H9 (cell line): ENCODE measurements around the gene TRRAP. TPM values are rescaled to one million over a fixed set of nuclear protein-coding genes. Genes with fewer than 3 reads are reported as not detected.

Experiments used
- DNase-seq: peaks from one replicate; pipeline ENCODE4 v3.0.0-alpha.2; 2017
- H2AFZ ChIP-seq: one replicate; pipeline ENCODE4 v1.6.1; 2013; ENCODE audit warnings: mild to moderate bottlenecking, low read length, control low read depth, moderate library complexity
- H2AK5ac ChIP-seq: 2 replicates; pipeline ENCODE4 v1.6.1; 2013; ENCODE audit warnings: low read length, control low read depth, mixed read lengths; ENCODE audit not compliant: insufficient read length
- H2BK120ac ChIP-seq: one replicate; pipeline ENCODE4 v1.6.1; 2013; ENCODE audit warnings: low read depth, mild to moderate bottlenecking, low read length, control low read depth, inconsistent platforms; ENCODE audit not compliant: poor library complexity, severe bottlenecking
- H2BK12ac ChIP-seq: 2 replicates; pipeline ENCODE4 v1.6.1; 2013; ENCODE audit warnings: low read length, control low read depth, mixed read lengths, low read depth; ENCODE audit not compliant: insufficient read length
- H2BK15ac ChIP-seq: 2 replicates; pipeline ENCODE4 v1.6.1; 2013; ENCODE audit warnings: low read depth, low read length, control low read depth
- H2BK20ac ChIP-seq: one replicate; pipeline ENCODE4 v1.6.1; 2013; ENCODE audit warnings: low read depth, mild to moderate bottlenecking, low read length, control low read depth, inconsistent platforms; ENCODE audit not compliant: poor library complexity, severe bottlenecking
- H2BK5ac ChIP-seq: 2 replicates; pipeline ENCODE4 v1.6.1; 2013; ENCODE audit warnings: low read length, control low read depth, mixed read lengths; ENCODE audit not compliant: insufficient read length
- H3K14ac ChIP-seq: 2 replicates; pipeline ENCODE4 v1.6.1; 2013; ENCODE audit warnings: low read length, control low read depth; ENCODE audit not compliant: insufficient read depth
- H3K18ac ChIP-seq: 2 replicates; pipeline ENCODE4 v1.6.1; 2013; ENCODE audit warnings: low read depth, mild to moderate bottlenecking, mixed read lengths, low read length, control low read depth; ENCODE audit not compliant: insufficient read length
- H3K23ac ChIP-seq: 2 replicates; pipeline ENCODE4 v1.6.1; 2013; ENCODE audit warnings: low read length, control low read depth, mixed read lengths, low read depth; ENCODE audit not compliant: insufficient read length
- H3K23me2 ChIP-seq: 2 replicates; pipeline ENCODE4 v1.6.1; 2013; ENCODE audit warnings: low read depth, mild to moderate bottlenecking, mixed read lengths, low read length, control low read depth; ENCODE audit not compliant: insufficient read length, poor library complexity, severe bottlenecking
- H3K27ac ChIP-seq: 2 replicates; pipeline ENCODE4 v1.5.1; 2013; ENCODE audit warnings: low read length, control low read depth, mixed read lengths, low read depth; ENCODE audit not compliant: insufficient read length
- H3K27me3 ChIP-seq: 2 replicates; pipeline ENCODE4 v1.6.1; 2013; ENCODE audit warnings: low read length, control low read depth, inconsistent platforms; ENCODE audit not compliant: insufficient read depth
- H3K4ac ChIP-seq: 2 replicates; pipeline ENCODE4 v1.6.1; 2013; ENCODE audit warnings: low read depth, mild to moderate bottlenecking, control low read depth, inconsistent platforms, low read length, moderate library complexity
- H3K4me1 ChIP-seq: 2 replicates; pipeline ENCODE4 v1.6.1; 2013; ENCODE audit warnings: low read length, control low read depth, inconsistent platforms; ENCODE audit not compliant: insufficient read depth
- H3K4me2 ChIP-seq: 2 replicates; pipeline ENCODE4 v1.6.1; 2013; ENCODE audit warnings: low read length, control low read depth, mixed read lengths; ENCODE audit not compliant: insufficient read length, insufficient read depth
- H3K56ac ChIP-seq: 2 replicates; pipeline ENCODE4 v1.6.1; 2013; ENCODE audit warnings: low read depth, mild to moderate bottlenecking, mixed read lengths, low read length, control low read depth; ENCODE audit not compliant: insufficient read length
- H3K79me1 ChIP-seq: 2 replicates; pipeline ENCODE4 v1.6.1; 2013; ENCODE audit warnings: low read depth, mild to moderate bottlenecking, moderate library complexity, low read length, control low read depth, inconsistent platforms; ENCODE audit not compliant: insufficient read depth, poor library complexity, severe bottlenecking
- H3K79me2 ChIP-seq: 2 replicates; pipeline ENCODE4 v1.6.1; 2013; ENCODE audit warnings: low read length, control low read depth, inconsistent platforms; ENCODE audit not compliant: insufficient read depth
- H3K9ac ChIP-seq: 2 replicates; pipeline ENCODE4 v1.6.1; 2013; ENCODE audit warnings: low read length, control low read depth, mixed read lengths; ENCODE audit not compliant: insufficient read length; ENCODE audit errors: extremely low read depth
- H3K9me3 ChIP-seq: one replicate; pipeline ENCODE4 v1.6.1; 2013; ENCODE audit warnings: low read depth, low read length, inconsistent platforms; ENCODE audit not compliant: control insufficient read depth
- H3T11ph ChIP-seq: one replicate; pipeline ENCODE4 v1.6.1; 2013; ENCODE audit warnings: mild to moderate bottlenecking, low read length, control low read depth, inconsistent platforms
- H4K20me1 ChIP-seq: one replicate; pipeline ENCODE4 v1.6.1; 2013; ENCODE audit not compliant: control insufficient read depth, insufficient read length, insufficient read depth
- H4K5ac ChIP-seq: 2 replicates; pipeline ENCODE4 v1.6.1; 2013; ENCODE audit warnings: low read depth, mild to moderate bottlenecking, mixed read lengths, low read length, control low read depth; ENCODE audit not compliant: insufficient read length
- H4K8ac ChIP-seq: replicated peaks from 2 replicates; pipeline ENCODE4 v1.6.1; 2013; ENCODE audit warnings: low read length, control low read depth, mixed read lengths, low read depth; ENCODE audit not compliant: insufficient read length
- H4K91ac ChIP-seq: 2 replicates; pipeline ENCODE4 v1.6.1; 2013; ENCODE audit warnings: low read depth, mild to moderate bottlenecking, moderate library complexity, mixed read lengths, low read length, control low read depth; ENCODE audit not compliant: insufficient read length
- H3K27ac Mint-ChIP-seq, 3 experiments: 2 replicates in 2 of 3; 3 replicates in 1 of 3; pipeline ENCODE4 v1.8.0; 2020 to 2021; ENCODE audit warnings: mixed read lengths in 3 of 3, mild to moderate bottlenecking in 1 of 3, moderate library complexity in 1 of 3
- H3K27me3 Mint-ChIP-seq: 2 replicates; pipeline ENCODE4 v1.8.0; 2021; ENCODE audit warnings: low read depth, mild to moderate bottlenecking, moderate library complexity, mixed read lengths
- H3K36me3 Mint-ChIP-seq, 3 experiments: 2 replicates in 2 of 3; 3 replicates in 1 of 3; pipeline ENCODE4 v1.8.0; 2020 to 2021; ENCODE audit warnings: low read depth in 3 of 3, mixed read lengths in 3 of 3; ENCODE audit not compliant: insufficient read depth in 1 of 3
- H3K4me1 Mint-ChIP-seq, 2 experiments: 2 replicates each; pipeline ENCODE4 v1.8.0; 2020; ENCODE audit warnings: mixed read lengths in 2 of 2
- H3K4me3 Mint-ChIP-seq, 2 experiments: 2 replicates in 1 of 2; 3 replicates in 1 of 2; pipeline ENCODE4 v1.8.0; 2020 to 2021; ENCODE audit warnings: mild to moderate bottlenecking in 2 of 2, mixed read lengths in 2 of 2, moderate library complexity in 1 of 2
- H3K9me3 Mint-ChIP-seq, 2 experiments: 2 replicates in 1 of 2; 3 replicates in 1 of 2; pipeline ENCODE4 v1.8.0; 2020; ENCODE audit warnings: mild to moderate bottlenecking in 2 of 2, mixed read lengths in 2 of 2, moderate library complexity in 1 of 2
- WGBS: extraction: QIAGEN DNeasy Blood & Tissue Kit; methylation state at CpG from one replicate; pipeline ENCODE4 v1.1.7; 2013; ENCODE audit warnings: missing lambda C conversion rate, low lambda C conversion rate, mixed read lengths; ENCODE audit not compliant: insufficient read length; ENCODE audit errors: extremely low coverage; 5-methylcytosine and 5-hydroxymethylcytosine counted together
- total RNA-seq: library from RNA; stranded (reverse); gene quantifications from 2 replicates; pipeline ENCODE4 v1.2.1, GENCODE V29; 2021
- TF ChIP-seq, protein P1 (sequence below): fragments of 200-600 bp; sonication (generic); conservative IDR thresholded peaks from 3 replicates; pipeline ENCODE4 v1.8.0; 2021; ENCODE audit warnings: antibody characterized with exemption, mild to moderate bottlenecking

Gene TRRAP
- total RNA-seq, 1 experiment from 2014 or later: 58.6 TPM

DNA sequence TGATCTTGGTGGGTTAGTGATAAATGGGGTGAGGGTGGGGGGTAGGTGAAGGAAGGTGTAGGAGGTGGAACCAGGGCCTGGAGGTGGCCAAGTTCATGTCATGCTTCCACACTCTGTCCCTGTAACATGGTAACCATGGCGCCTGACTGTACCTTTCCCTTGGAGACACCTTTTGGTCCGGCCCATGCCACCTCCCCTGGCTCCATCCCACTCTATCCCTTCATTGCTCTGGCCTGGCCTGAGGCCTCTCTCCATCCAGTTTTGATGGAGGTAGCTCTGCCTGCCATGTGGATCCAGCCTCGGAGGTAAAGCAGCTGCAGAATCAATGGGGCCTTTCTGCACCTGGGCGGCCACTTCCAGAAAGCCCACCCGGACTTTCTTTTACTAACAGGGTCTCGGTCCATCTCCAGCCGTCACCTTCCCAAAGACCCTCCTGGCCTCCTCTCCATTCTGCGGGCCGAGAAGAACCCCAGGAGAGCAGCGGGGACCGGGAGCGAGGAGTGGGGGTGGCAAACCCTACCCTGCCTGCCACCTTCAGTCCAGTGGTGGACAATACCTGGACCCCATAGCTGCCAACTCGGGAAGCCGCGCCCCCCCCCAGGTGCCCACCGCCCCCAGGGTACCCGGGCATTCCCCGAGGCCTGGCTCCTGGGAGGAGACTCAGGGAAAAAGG lies 504 bp upstream of the TRRAP start:
- no peak overlapping the region for H2BK12ac ChIP-seq
- no peak overlapping the region for H3K9ac ChIP-seq
- no peak overlapping the region for H4K91ac ChIP-seq
- no peak overlapping the region for H2BK120ac ChIP-seq
- H4K20me1 ChIP-seq: no peaks in the 10 kb centered on the region
- DNase-seq: no peak
- no peak overlapping the region for H3K4ac ChIP-seq
- Mint-ChIP-seq H3K9me3 (no peaks in the 10 kb centered on the region), H3K27me3 (peaks cover 6% of the 10 kb centered on the region), H3K4me1 (peaks cover 14 to 15% of the 10 kb centered on the region in 2 experiments), H3K36me3 (peaks cover 12 to 24% (median 23%) of the 10 kb centered on the region in 3 experiments; a peak in 6 of 7 replicates), H3K4me3 (peak overlapping the region; percentile 71 to 86), H3K27ac (0 out of 7 replicates have a peak overlapping the region, but pooled peaks of 1 of the 3 experiments have one; percentile 18)
- H3K23ac ChIP-seq: no peak overlapping the region
- H2BK5ac ChIP-seq: no peak overlapping the region
- no peaks in the 10 kb centered on the region for H3K4me1 ChIP-seq
- H2BK15ac ChIP-seq: no peak overlapping the region
- no CpG with 5 or more reads among the region's 18 CpGs for WGBS
- H3K9me3 ChIP-seq: no peaks in the 10 kb centered on the region
- TF ChIP-seq, protein P1, sequence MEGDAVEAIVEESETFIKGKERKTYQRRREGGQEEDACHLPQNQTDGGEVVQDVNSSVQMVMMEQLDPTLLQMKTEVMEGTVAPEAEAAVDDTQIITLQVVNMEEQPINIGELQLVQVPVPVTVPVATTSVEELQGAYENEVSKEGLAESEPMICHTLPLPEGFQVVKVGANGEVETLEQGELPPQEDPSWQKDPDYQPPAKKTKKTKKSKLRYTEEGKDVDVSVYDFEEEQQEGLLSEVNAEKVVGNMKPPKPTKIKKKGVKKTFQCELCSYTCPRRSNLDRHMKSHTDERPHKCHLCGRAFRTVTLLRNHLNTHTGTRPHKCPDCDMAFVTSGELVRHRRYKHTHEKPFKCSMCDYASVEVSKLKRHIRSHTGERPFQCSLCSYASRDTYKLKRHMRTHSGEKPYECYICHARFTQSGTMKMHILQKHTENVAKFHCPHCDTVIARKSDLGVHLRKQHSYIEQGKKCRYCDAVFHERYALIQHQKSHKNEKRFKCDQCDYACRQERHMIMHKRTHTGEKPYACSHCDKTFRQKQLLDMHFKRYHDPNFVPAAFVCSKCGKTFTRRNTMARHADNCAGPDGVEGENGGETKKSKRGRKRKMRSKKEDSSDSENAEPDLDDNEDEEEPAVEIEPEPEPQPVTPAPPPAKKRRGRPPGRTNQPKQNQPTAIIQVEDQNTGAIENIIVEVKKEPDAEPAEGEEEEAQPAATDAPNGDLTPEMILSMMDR: no peak
- H3K18ac ChIP-seq: no peak overlapping the region
- peaks cover 9% of the 10 kb centered on the region for H3K79me2 ChIP-seq
- peaks cover 7% of the 10 kb centered on the region for H3K79me1 ChIP-seq
- H4K5ac ChIP-seq: no peak overlapping the region
- H3K27ac ChIP-seq: no peak overlapping the region
- H3T11ph ChIP-seq: no peak overlapping the region
- H4K8ac ChIP-seq: no peak overlapping the region
- no peak overlapping the region for H2AFZ ChIP-seq
- H3K14ac ChIP-seq: no peak overlapping the region
- H2BK20ac ChIP-seq: no peak overlapping the region
- H3K4me2 ChIP-seq: peak overlapping the region; percentile 26
- no peaks in the 10 kb centered on the region for H3K27me3 ChIP-seq
- H3K56ac ChIP-seq: no peak overlapping the region
- H3K23me2 ChIP-seq: peaks cover 7% of the 10 kb centered on the region
- no peak overlapping the region for H2AK5ac ChIP-seq
